Measurements from ENCODE around the gene FAXDC2. TPM values are rescaled to one million over a fixed set of nuclear protein-coding genes. Genes with fewer than 3 reads are reported as not detected.

Gene FAXDC2
- 32.3 TPM for total RNA-seq (ENCODE audit: insufficient read depth, low replicate concordance)

GRCh38 chr5:154850255-154851062 lies at the start of gene FAXDC2:
Gene FAXDC2 (minus strand): TSS chr5:154850603. CDS start chr5:154838178, 12,425 bp downstream.
- DNase-seq (ENCODE audit: low spot score): peak; percentile 96

GRCh38 chr5:154900066-154900465 lies 49.7 kb upstream of the FAXDC2 start:
- DNase-seq (ENCODE audit: low spot score): no peak

- no peak for DNase-seq (ENCODE audit: low spot score)
Measured at GRCh38 chr5:154899151-154899816, 48.9 kb upstream of the FAXDC2 start.

- no peak for DNase-seq (ENCODE audit: low spot score)
Measured at GRCh38 chr5:154898210-154898609, 47.8 kb upstream of the FAXDC2 start.

GRCh38 chr5:154896562-154897165 lies 46.3 kb upstream of the FAXDC2 start:
- no peak for DNase-seq (ENCODE audit: low spot score)

GRCh38 chr5:154895606-154896561 lies 45.5 kb upstream of the FAXDC2 start:
- DNase-seq (ENCODE audit: low spot score): no peak

GRCh38 chr5:154893381-154893780 lies 43.0 kb upstream of the FAXDC2 start:
- DNase-seq (ENCODE audit: low spot score): no peak

- DNase-seq (ENCODE audit: low spot score): no peak
Measured at GRCh38 chr5:154892369-154892771, 42.0 kb upstream of the FAXDC2 start.

- no peak for DNase-seq (ENCODE audit: low spot score)
Measured at GRCh38 chr5:154885439-154885838, 35.0 kb upstream of the FAXDC2 start.

- no peak for DNase-seq (ENCODE audit: low spot score)
Measured at GRCh38 chr5:154884424-154884823, 34.0 kb upstream of the FAXDC2 start.

- no peak for DNase-seq (ENCODE audit: low spot score)
Measured at GRCh38 chr5:154881986-154882385, 31.6 kb upstream of the FAXDC2 start.

- DNase-seq (ENCODE audit: low spot score): no peak
Measured at GRCh38 chr5:154878642-154879335, 28.4 kb upstream of the FAXDC2 start.

GRCh38 chr5:154873791-154874331 lies 23.5 kb upstream of the FAXDC2 start:
- no peak for DNase-seq (ENCODE audit: low spot score)

- DNase-seq (ENCODE audit: low spot score): no peak
Measured at GRCh38 chr5:154871734-154872133, 21.3 kb upstream of the FAXDC2 start.

GRCh38 chr5:154868702-154869101 lies 18.3 kb upstream of the FAXDC2 start:
- no peak for DNase-seq (ENCODE audit: low spot score)

GRCh38 chr5:154866841-154867240 lies 16.4 kb upstream of the FAXDC2 start:
- no peak for DNase-seq (ENCODE audit: low spot score)

GRCh38 chr5:154865466-154866184 lies 15.2 kb upstream of the FAXDC2 start:
- no peak for DNase-seq (ENCODE audit: low spot score)

GRCh38 chr5:154863291-154864080 lies 13.1 kb upstream of the FAXDC2 start:
- no peak for DNase-seq (ENCODE audit: low spot score)

- no peak for DNase-seq (ENCODE audit: low spot score)
Measured at GRCh38 chr5:154862766-154863165, 12.4 kb upstream of the FAXDC2 start.

All from umbilical cord (tissue), 2 donors.